ENCODE measurements around the gene SLC17A3. TPM values are rescaled to one million over a fixed set of nuclear protein-coding genes. Genes with fewer than 3 reads are reported as not detected.

SLC17A3 gene
- total and polyA plus RNA-seq, 10 of the 15 experiments (the other 5 are each of a cell fraction or from before 2014, with no cell fraction given) = not detected

GRCh38 chr6:25892877-25893276, 18.8 kb upstream of the SLC17A3 start (continued):
- no peak for TF ChIP-seq ZBTB40 (IDR thresholded peaks at IDR 0.05; ENCODE audit: borderline replicate concordance)

GRCh38 chr6:25889877-25890853, 16.1 kb upstream of the SLC17A3 start:
- Histone ChIP-seq H3K9ac (ENCODE audit: control insufficient read depth, insufficient read depth, low read length) (no peak overlapping the region), H3K4me3 (no peak overlapping the region), H3K36me3 (ENCODE audit: control insufficient read depth in 2 of 2, insufficient read depth in 2 of 2, low read length in 1 of 2) (no peaks in the 10 kb centered on the region), H3K27ac (ENCODE audit: control insufficient read depth, insufficient read depth) (no peak overlapping the region), H3K27me3 (replicated peaks in 1 of 2; ENCODE audit: control insufficient read depth in 2 of 2, insufficient read depth in 2 of 2, low read length in 1 of 2) (peaks cover 0 to 3% of the 10 kb centered on the region in 2 experiments; a peak in 1 of 4 replicates), H4K20me1 (ENCODE audit: control insufficient read depth, insufficient read depth) (no peaks in the 10 kb centered on the region), H2AFZ (ENCODE audit: control insufficient read depth, low read depth, low read length) (no peak overlapping the region), H3K9me3 (replicated peaks; ENCODE audit: control insufficient read depth, insufficient read depth, low read length) (no peaks in the 10 kb centered on the region), H3K4me1 (ENCODE audit: control insufficient read depth, insufficient read depth, low read length) (no peaks in the 10 kb centered on the region), H3K79me2 (ENCODE audit: control insufficient read depth, insufficient read depth, low read length) (no peaks in the 10 kb centered on the region), H3K4me2 (ENCODE audit: control insufficient read depth, insufficient read depth) (no peak overlapping the region)
- ChIA-PET POLR2A (no interaction called here), CTCF (interaction anchor here (0.6 to 2.1 kb wide), 4 partner anchors 19 to 300 kb away, joined by 3 to 5 read pairs (median 4); no protein-coding TSS in a partner anchor), RAD21 (ENCODE audit: unreplicated experiment) (interaction anchor here (0.6 kb wide), 1 partner anchor 116 kb away, joined by 3 read pairs; no protein-coding TSS in a partner anchor), SMC1A (ENCODE audit: uncharacterized antibody, unreplicated experiment) (interaction anchor here (0.6 kb wide), 1 partner anchor 313 kb away, joined by 3 read pairs; no protein-coding TSS in a partner anchor)
- ATAC-seq (no peak), DNase-seq (ENCODE audit: low read depth, low spot score) (no peak), FAIRE-seq (no peak)
- intact Hi-C loops (cut with micrococcal nuclease; ENCODE audit: unreplicated experiment) = no loop called here
- BruUV-seq (replicated peaks) = no TSS peak
- in situ Hi-C loops (cut with MboI) = no loop called here
- 47% methylated on average over 5 of the region's 5 CpGs for WGBS (ENCODE audit: insufficient coverage, insufficient replicate concordance, low lambda C conversion rate, missing lambda C conversion rate)
- no peak for TF ChIP-seq USF1 (IDR thresholded peaks at IDR 0.05; ENCODE audit: borderline replicate concordance, extremely low read length, insufficient read depth, low read depth, low read length)
- TF ChIP-seq CTCF (IDR thresholded peaks at IDR 0.05 in 2 of 3, conservative IDR thresholded peaks at IDR 0.05 in 1 of 3; ENCODE audit: control insufficient read depth in 2 of 3, extremely low read depth in 1 of 3, insufficient read depth in 1 of 3, low read depth in 3 of 3, low read length in 3 of 3) = peak in 1 of 3 experiments; percentile 37; a peak in 2 of 6 replicates
- TF ChIP-seq RAD21 (IDR thresholded peaks at IDR 0.05; ENCODE audit: insufficient read depth, low read depth, low read length) = peak; percentile 49
